HL-60/S4 treated with retinoic acid at 250 ng/mL for 4 days and 3 days (cell line): ENCODE data around the gene SLC6A19.

Experiments
- in situ Hi-C: fragments of 300-500 bp; cut with MboI; formaldehyde crosslinking; loops from 2 replicates; pipeline ENCODE4 v1.7.0; 2022; ENCODE audit warnings: low sequenced_read_pairs

SLC6A19 gene

GRCh38 chr5:1164696-1165630 is 36.4 kb upstream of the SLC6A19 start:
- in situ Hi-C loops, result loop anchor here (25.0 kb wide), 1 partner anchor 472 kb away; no protein-coding TSS in a partner anchor

- in situ Hi-C loops, result loop anchor here (25.0 kb wide), 1 partner anchor 471 kb away; no protein-coding TSS in a partner anchor
Measured at GRCh38 chr5:1165864-1166263, 35.5 kb upstream of the SLC6A19 start.

- in situ Hi-C loops, result loop anchor here (25.0 kb wide), 1 partner anchor 471 kb away; no protein-coding TSS in a partner anchor
Measured at GRCh38 chr5:1166370-1166769, 35.0 kb upstream of the SLC6A19 start.

GRCh38 chr5:1167361-1167727 is 34.1 kb upstream of the SLC6A19 start:
- in situ Hi-C loops, result loop anchor here (25.0 kb wide), 1 partner anchor 470 kb away; no protein-coding TSS in a partner anchor

- in situ Hi-C loops, result loop anchor here (25.0 kb wide), 1 partner anchor 469 kb away; no protein-coding TSS in a partner anchor
Measured at GRCh38 chr5:1167728-1168709, 33.4 kb upstream of the SLC6A19 start.

- in situ Hi-C loops, result loop anchor here (25.0 kb wide), 1 partner anchor 469 kb away; no protein-coding TSS in a partner anchor
Measured at GRCh38 chr5:1168796-1169195, 32.6 kb upstream of the SLC6A19 start.

GRCh38 chr5:1169211-1170115 is 31.9 kb upstream of the SLC6A19 start:
- in situ Hi-C loops, result loop anchor here (25.0 kb wide), 1 partner anchor 468 kb away; no protein-coding TSS in a partner anchor

- in situ Hi-C loops, result loop anchor here (25.0 kb wide), 1 partner anchor 466 kb away; no protein-coding TSS in a partner anchor
Measured at GRCh38 chr5:1171340-1171941, 30.0 kb upstream of the SLC6A19 start.

GRCh38 chr5:1172007-1172581 is 29.3 kb upstream of the SLC6A19 start:
- in situ Hi-C loops, result loop anchor here (25.0 kb wide), 1 partner anchor 465 kb away; no protein-coding TSS in a partner anchor

GRCh38 chr5:1172670-1173404 is 28.6 kb upstream of the SLC6A19 start:
- in situ Hi-C loops, result loop anchor here (25.0 kb wide), 1 partner anchor 464 kb away; no protein-coding TSS in a partner anchor

- in situ Hi-C loops, result loop anchor here (25.0 kb wide), 1 partner anchor 464 kb away; no protein-coding TSS in a partner anchor
Measured at GRCh38 chr5:1173485-1174070, 27.8 kb upstream of the SLC6A19 start.

- in situ Hi-C loops, result loop anchor here (25.0 kb wide), 1 partner anchor 463 kb away; no protein-coding TSS in a partner anchor
Measured at GRCh38 chr5:1174122-1174936, 27.1 kb upstream of the SLC6A19 start.

GRCh38 chr5:1175015-1175414 is 26.4 kb upstream of the SLC6A19 start:
- in situ Hi-C loops, result no loop called here

GRCh38 chr5:1175801-1176472 is 25.5 kb upstream of the SLC6A19 start:
- in situ Hi-C loops, result no loop called here

- in situ Hi-C loops, result no loop called here
Measured at GRCh38 chr5:1176473-1177391, 24.7 kb upstream of the SLC6A19 start.
